HG03039 (cell line): ENCODE results near the gene KLK1.
"Not testable (repeated sequence)": the region's sequence is repeated elsewhere in the genome, so short reads cannot be mapped to it uniquely, and the experiment has no call there.

Experiments used
- ATAC-seq: cut with Tn5 transposase; IDR thresholded peaks from one replicate; pipeline ENCODE4 v1.9.1; 2021; ENCODE audit warnings: mild to moderate bottlenecking, moderate library complexity; ENCODE audit not compliant: unreplicated experiment

Gene KLK1

DNA sequence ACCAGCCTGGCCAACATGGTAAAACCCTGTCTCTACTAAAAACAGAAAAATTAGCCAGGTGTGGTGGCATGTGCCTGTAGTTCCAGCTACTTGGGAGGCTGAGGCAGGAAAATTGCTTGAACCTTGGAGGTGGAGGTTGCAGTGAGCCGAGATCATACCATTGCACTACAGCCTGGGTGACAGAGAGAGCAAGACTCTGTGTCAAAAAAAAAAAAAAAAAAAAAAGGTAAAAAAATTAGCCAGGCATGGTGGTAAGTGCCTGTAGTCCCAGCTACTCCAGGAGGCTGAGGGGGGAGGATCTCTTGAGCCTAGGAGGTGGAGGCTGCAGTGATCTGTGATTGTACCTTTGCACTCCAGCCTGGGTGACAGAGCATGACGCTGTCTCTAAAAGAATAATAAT is 53.4 kb downstream of the KLK1 start, which contains the start of gene GPR32:
TSS of gene GPR32 (plus strand) at position 301 of the 400 bp plus-strand sequence. CDS start 137 bp downstream, outside the sequence.
- ATAC-seq, result not testable (repeated sequence)
